HCT116 (cell line): ENCODE results near the gene RPAIN. TPM values are rescaled to one million over a fixed set of nuclear protein-coding genes. Genes with fewer than 3 reads are reported as not detected.

ENCODE experiments used
- ATAC-seq: fragments of 200-7000 bp; cut with Tn5 transposase; 2 replicates; pipeline ENCODE4 v1.9.1; 2020; ENCODE audit warnings: mild to moderate bottlenecking, moderate library complexity
- BruUV-seq: library from RNA; stranded (reverse); fragments of 400-500 nt; replicated peaks from 2 replicates; lab custom pipeline; 2021; lab: Mats Ljungman, UMichigan
- CTCF ChIA-PET: fragments of 300-600 bp; sonication (Branson Sonifier 250); formaldehyde crosslinking; loops from one replicate; lab custom pipeline; 2021; ENCODE audit warnings: antibody characterized with exemption; lab: Charles Lee
- POLR2A ChIA-PET: fragments of 300-600, 350-600 bp; sonication (Branson Sonifier 250); formaldehyde crosslinking; loops from one replicate; lab custom pipeline; 2021; ENCODE audit warnings: antibody characterized with exemption; lab: Charles Lee
- RAD21 ChIA-PET, 2 experiments: fragments of 300-600 bp; sonication (Branson Sonifier 250); formaldehyde crosslinking; loops; one replicate each; lab custom pipeline; 2023; ENCODE audit warnings: low total read pairs in 2 of 2; ENCODE audit not compliant: uncharacterized antibody in 2 of 2, unreplicated experiment in 2 of 2, low non-redundant PET in 1 of 2; lab: Charles Lee
- DNase-seq: peaks from one replicate; pipeline ENCODE4 v3.0.0-alpha.2; 2010; ENCODE audit warnings: low read depth, low spot score
- H2AFZ ChIP-seq: fragments of 200-600 bp; shearing (Covaris generic), sonication (generic); 2 replicates; pipeline ENCODE4 v1.6.1; 2017; ENCODE audit warnings: low read depth, mixed run types, mixed read lengths, antibody characterized with exemption, low read length; ENCODE audit not compliant: poor library complexity, severe bottlenecking
- H3K27ac ChIP-seq: 2 replicates; pipeline ENCODE4 v1.5.1; 2012; ENCODE audit warnings: low read depth, low read length
- H3K27me3 ChIP-seq: fragments of 200-600 bp; sonication (generic); 2 replicates; pipeline ENCODE4 v1.6.1; 2016; ENCODE audit warnings: mixed run types, low read length, mixed read lengths; ENCODE audit not compliant: insufficient read depth
- H3K36me3 ChIP-seq, 2 experiments: fragments of 200-500 bp in 1 of 2; fragments of 200-600 bp in 1 of 2; sonication (Bioruptor generic) in 1 of 2; sonication (generic) in 1 of 2; 2 replicates each; pipeline versions ENCODE4 v1.5.1 to v1.6.1; 2014 to 2016; ENCODE audit warnings: low read length in 2 of 2, inconsistent platforms in 1 of 2, mixed read lengths in 1 of 2, mixed run types in 1 of 2; ENCODE audit not compliant: insufficient read depth in 2 of 2, control insufficient read depth in 1 of 2
- H3K4me1 ChIP-seq, 2 experiments: fragments of 200-600 bp in 1 of 2; sonication (generic) in 1 of 2; 2 replicates each; pipeline versions ENCODE4 v1.5.1 to v1.6.1; 2012 to 2017; ENCODE audit warnings: low read length in 2 of 2, inconsistent platforms in 1 of 2, mild to moderate bottlenecking in 1 of 2, mixed read lengths in 1 of 2, mixed run types in 1 of 2, moderate library complexity in 1 of 2; ENCODE audit not compliant: insufficient read depth in 2 of 2, control insufficient read depth in 1 of 2
- H3K4me2 ChIP-seq: fragments of 200-600 bp; sonication (generic); 2 replicates; pipeline ENCODE4 v1.6.1; 2017; ENCODE audit warnings: mixed run types, low read length, mixed read lengths
- H3K4me3 ChIP-seq, 2 experiments: fragments of 200-600 bp in 1 of 2; sonication (generic) in 1 of 2; replicated peaks in 1 of 2; 2 replicates each; pipeline ENCODE4 v1.5.1; 2011 to 2016; ENCODE audit warnings: low read length in 2 of 2, control low read depth in 1 of 2, low read depth in 1 of 2, mild to moderate bottlenecking in 1 of 2, mixed read lengths in 1 of 2, mixed run types in 1 of 2
- H3K79me2 ChIP-seq: fragments of 200-600 bp; sonication (generic); 2 replicates; pipeline ENCODE4 v1.6.1; 2017; ENCODE audit warnings: mild to moderate bottlenecking, mixed run types, low read length, moderate library complexity, mixed read lengths; ENCODE audit not compliant: insufficient read depth
- H3K9ac ChIP-seq: fragments of 200-600 bp; sonication (generic); 2 replicates; pipeline ENCODE4 v1.6.1; 2016; ENCODE audit warnings: low read length, mixed read lengths
- H3K9me2 ChIP-seq: fragments of 200-600 bp; sonication (generic), shearing (Covaris generic); 2 replicates; pipeline ENCODE4 v1.6.1; 2017; ENCODE audit warnings: mixed run types, mild to moderate bottlenecking, moderate library complexity; ENCODE audit not compliant: insufficient read depth
- H3K9me3 ChIP-seq, 2 experiments: fragments of 200-500 bp in 1 of 2; fragments of 200-600 bp in 1 of 2; sonication (Bioruptor generic) in 1 of 2; sonication (generic) in 1 of 2; 2 replicates each; pipeline ENCODE4 v1.6.1; 2014 to 2017; ENCODE audit warnings: low read length in 2 of 2, mixed read lengths in 2 of 2, inconsistent platforms in 1 of 2, low read depth in 1 of 2, mild to moderate bottlenecking in 1 of 2, mixed run types in 1 of 2, moderate library complexity in 1 of 2; ENCODE audit not compliant: control insufficient read depth in 1 of 2, insufficient read depth in 1 of 2
- H4K20me1 ChIP-seq: fragments of 200-600 bp; sonication (generic), shearing (Covaris generic); 2 replicates; pipeline ENCODE4 v1.6.1; 2017; ENCODE audit warnings: mixed run types, mild to moderate bottlenecking, moderate library complexity; ENCODE audit not compliant: insufficient read depth
- CBX3 ChIP-seq: IDR thresholded peaks from 2 replicates; pipeline ENCODE4 v1.6.1; 2012; ENCODE audit warnings: low read depth
- CEBPB ChIP-seq: IDR thresholded peaks from 2 replicates; pipeline ENCODE4 v1.6.1; 2012; ENCODE audit warnings: low read depth
- EZH2 ChIP-seq: fragments of 200-600 bp; sonication (generic); IDR thresholded peaks from 2 replicates; pipeline ENCODE4 v1.6.1; 2017; ENCODE audit warnings: antibody characterized with exemption, mixed run types
- EZH2phosphoT487 ChIP-seq: fragments of 200-600 bp; IDR thresholded peaks from 2 replicates; pipeline ENCODE4 v1.6.1; 2018; ENCODE audit warnings: antibody characterized with exemption, borderline replicate concordance
- FOSL1 ChIP-seq: IDR thresholded peaks from 2 replicates; pipeline ENCODE4 v1.6.1; 2012; ENCODE audit warnings: low read depth
- JUND ChIP-seq: IDR thresholded peaks from 2 replicates; pipeline ENCODE4 v1.6.1; 2012
- POLR2A ChIP-seq: IDR thresholded peaks from 2 replicates; pipeline ENCODE4 v1.7.0; 2011; ENCODE audit warnings: borderline replicate concordance; ENCODE audit not compliant: insufficient read depth, insufficient read length; ENCODE audit errors: extremely low read depth
- RAD21 ChIP-seq: IDR thresholded peaks from 2 replicates; pipeline ENCODE4 v1.6.1; 2012; ENCODE audit warnings: low read depth, mild to moderate bottlenecking
- SIN3A ChIP-seq: IDR thresholded peaks from 2 replicates; pipeline ENCODE4 v1.6.1; 2012; ENCODE audit warnings: low read depth
- SRF ChIP-seq: IDR thresholded peaks from 2 replicates; pipeline ENCODE4 v1.6.1; 2012; ENCODE audit warnings: low read depth
- YY1 ChIP-seq: IDR thresholded peaks from 2 replicates; pipeline ENCODE4 v1.6.1; 2011; ENCODE audit warnings: low read length, low read depth, moderate library complexity, mild to moderate bottlenecking; ENCODE audit not compliant: insufficient replicate concordance; ENCODE audit errors: extremely low read depth
- ZBTB33 ChIP-seq: IDR thresholded peaks from 2 replicates; pipeline ENCODE4 v1.6.1; 2011; ENCODE audit warnings: mild to moderate bottlenecking, low read length, moderate library complexity; ENCODE audit not compliant: insufficient replicate concordance; ENCODE audit errors: extremely low read depth
- ZFX ChIP-seq: fragments of 450-650 bp; IDR thresholded peaks from 2 replicates; pipeline ENCODE4 v1.6.1; 2017
- intact Hi-C: fragments of 100-400 bp; cut with micrococcal nuclease; formaldehyde crosslinking; loops from 2 replicates; pipeline ENCODE4 v1.10.0; 2022
- total RNA-seq: library from RNA; stranded (reverse); gene quantifications from one replicate; pipeline ENCODE4 v1.2.1, GENCODE V29; 2021; ENCODE audit not compliant: unreplicated experiment

The RPAIN gene
- total RNA-seq, 1 experiment from 2014 or later = 67.9 TPM

- TF ChIP-seq RAD21 = no peak
- no peak for TF ChIP-seq JUND
- no peak for TF ChIP-seq EZH2
- TF ChIP-seq SRF = no peak
- TF ChIP-seq, all 23 proteins: peak for 6
Observed at GRCh38 chr17:5419356-5419958, 525 bp upstream of the RPAIN start, which contains the start of gene NUP88 (continued).

- BruUV-seq = no TSS peak
- Histone ChIP-seq H3K4me2 (peak overlapping the region; percentile 34), H3K79me2 (peaks cover 66% of the 10 kb centered on the region), H3K4me3 (no peak overlapping the region), H2AFZ (no peak overlapping the region), H3K4me1 (peaks cover 19 to 30% of the 10 kb centered on the region in 2 experiments), H3K9me3 (no peaks in the 10 kb centered on the region), H3K27me3 (no peaks in the 10 kb centered on the region), H4K20me1 (no peaks in the 10 kb centered on the region), H3K9ac (0 out of 2 replicates have a peak overlapping the region, but pooled peaks have one; percentile 5), H3K36me3 (peaks cover 40 to 41% of the 10 kb centered on the region in 2 experiments), H3K27ac (no peak overlapping the region), H3K9me2 (no peaks in the 10 kb centered on the region)
- RAD21 ChIA-PET = no interaction called here
- no peak; the same call in 1 of the 2 replicates for ATAC-seq
- DNase-seq = peak; percentile 35
- peak; percentile 32; the same call in 1 of the 2 replicates for TF ChIP-seq FOSL1
- no peak for TF ChIP-seq ZBTB33
- no peak for TF ChIP-seq CBX3
- TF ChIP-seq SIN3A = no peak
- no peak for TF ChIP-seq ZFX
- TF ChIP-seq POLR2A = no peak
- 0 out of 2 replicates have a peak, but pooled peaks have one; percentile 20 for TF ChIP-seq JUND
- no peak for TF ChIP-seq CEBPB
- no peak for TF ChIP-seq YY1
- TF ChIP-seq EZH2phosphoT487 = no peak
- intact Hi-C loops = no loop called here
- CTCF ChIA-PET = interaction anchor here (2.1 kb wide), 1 partner anchor 16 kb away, joined by 9 read pairs; the partner anchor contains the start of gene C1QBP
- POLR2A ChIA-PET = interaction anchor here (0.9 to 1.4 kb wide), 2 partner anchors 8 to 9 kb away, joined by 3 to 4 read pairs; no protein-coding TSS in a partner anchor
Observed at GRCh38 chr17:5422505-5422904, 2.5 kb downstream of the RPAIN start.
